Body of pancreas (tissue), 4 donors: ENCODE data around the gene OLIG2.

Experiments
- CTCF ChIP-seq, 7 experiments: fragments of 450-650 bp in 4 of 7; fragments of 200-600 bp in 3 of 7; sonication (generic) in 3 of 7; IDR thresholded peaks; one replicate each; pipeline ENCODE4 v1.5.1; 2016 to 2019; ENCODE audit warnings: antibody characterized with exemption in 7 of 7
- POLR2A ChIP-seq, 3 donors: fragments of 450-650 bp; IDR thresholded peaks; one replicate each; pipeline ENCODE4 v1.6.1; 2016; ENCODE audit warnings: antibody characterized with exemption in 3 of 3, mild to moderate bottlenecking in 2 of 3

- TF ChIP-seq CTCF (IDR thresholded peaks at IDR 0.05) (no peak), POLR2A (IDR thresholded peaks at IDR 0.05) (no peak)
Observed at GRCh38 chr21:33035147-33035546, 9.4 kb downstream of the OLIG2 start.
